PC-9 (cell line): ENCODE results near the gene CERCAM.

Experiments used
- CTCF ChIP-seq: fragments of 200-600 bp; sonication (generic); conservative IDR thresholded peaks from 2 replicates; pipeline ENCODE4 v1.6.1; 2017; ENCODE audit warnings: mixed run types, antibody characterized with exemption, mild to moderate bottlenecking, moderate library complexity
- EZH2 ChIP-seq: fragments of 200-600 bp; sonication (generic); IDR thresholded peaks from 2 replicates; pipeline ENCODE4 v1.8.0; 2017; ENCODE audit warnings: antibody characterized with exemption, low read depth

DNA sequence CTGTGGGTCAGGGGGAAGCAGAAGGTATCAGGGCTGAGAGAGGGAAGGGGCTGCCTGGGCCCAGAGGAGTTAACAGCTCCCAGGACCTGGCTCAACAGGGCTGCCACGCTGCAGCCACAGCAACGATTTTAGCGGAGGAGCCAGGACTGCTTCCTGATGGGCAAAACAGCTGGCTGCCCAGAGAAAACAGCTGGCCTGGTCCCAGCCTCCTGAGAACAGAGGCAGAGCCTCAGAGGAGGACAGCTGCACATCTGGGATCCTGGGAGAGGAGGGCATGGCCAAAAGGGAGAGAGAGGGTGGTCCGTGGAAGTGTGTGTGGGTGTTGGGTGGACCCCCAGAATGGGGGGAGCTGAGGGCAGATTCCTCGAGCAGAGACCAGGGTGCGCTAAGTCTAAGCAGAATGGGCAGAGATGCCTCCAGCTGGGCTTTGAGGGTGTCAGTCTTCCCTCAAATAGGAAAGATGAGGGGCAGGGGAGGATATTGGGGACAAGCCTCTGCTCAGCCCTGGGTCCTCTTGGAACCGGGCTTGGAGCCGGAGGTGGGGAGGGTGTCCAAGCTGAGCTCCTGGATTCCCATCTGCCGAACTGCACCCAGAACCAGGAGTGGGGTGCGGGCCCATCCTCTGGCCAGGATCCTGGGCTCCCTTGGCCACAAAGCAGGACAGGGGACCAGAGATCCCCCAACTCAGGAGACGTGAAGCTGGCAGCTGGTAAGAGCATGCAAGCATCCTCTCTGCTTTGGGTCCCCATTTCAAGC is 9.1 kb upstream of the CERCAM start:
- no peak for TF ChIP-seq CTCF
- TF ChIP-seq EZH2, result no peak
